CD4-positive, alpha-beta T cell treated with Interferon gamma for 1 hour (primary cell): Measurements from ENCODE around the gene LIN54.
"Not testable (repeated sequence)": the region's sequence is repeated elsewhere in the genome, so short reads cannot be mapped to it uniquely, and the experiment has no call there.

Experiments used
- DNase-seq: peaks from one replicate; pipeline ENCODE4 v3.0.0-alpha.2; 2020

LIN54 gene

DNA sequence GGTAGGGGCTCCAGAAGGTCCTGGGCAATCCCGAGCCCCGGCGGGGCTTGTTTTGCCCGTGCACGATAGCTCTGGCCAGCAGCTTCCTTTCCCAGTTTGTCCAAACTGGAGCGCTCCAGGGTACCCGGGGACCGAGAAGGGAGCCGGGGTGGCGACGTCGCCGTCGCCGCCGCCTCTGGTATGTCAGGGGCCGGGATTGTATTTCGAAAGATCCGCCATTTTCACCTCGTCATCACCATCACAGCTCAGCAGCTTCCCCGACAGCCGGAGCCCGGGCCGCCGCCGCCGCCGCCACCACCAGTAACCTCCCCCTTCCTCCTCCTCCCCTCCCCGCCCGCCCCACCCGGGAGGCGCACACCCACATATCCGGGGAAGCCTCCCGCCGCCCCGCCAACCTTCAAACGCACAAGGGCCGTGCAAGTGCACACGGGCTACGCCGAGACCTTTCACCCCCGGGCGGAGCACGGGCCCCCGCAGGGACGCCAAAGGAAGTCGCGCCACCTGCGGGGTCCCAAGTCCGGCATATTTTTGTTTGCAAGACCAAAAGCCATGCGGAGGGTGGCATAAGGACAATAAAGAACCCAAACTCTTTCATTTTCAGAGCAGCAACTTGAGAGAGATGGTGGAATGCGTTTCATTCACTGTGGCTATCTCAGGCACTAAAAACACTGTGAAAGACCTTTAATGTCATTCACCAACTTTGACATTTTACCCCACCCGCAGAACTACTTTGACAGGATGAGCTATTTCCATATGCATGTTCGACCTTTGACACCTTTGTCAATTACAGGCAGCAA lies at the start of gene LIN54:
TSS of gene LIN54 (minus strand) at position 302 of the 797 bp plus-strand sequence. CDS start 25,979 bp downstream, outside the sequence.
- DNase-seq, result peak; percentile 89

GRCh38 chr4:83054928-83055327 lies 44.3 kb upstream of the LIN54 start:
- DNase-seq, result no peak

- not testable (repeated sequence) for DNase-seq
These were observed 38.2 kb upstream of the LIN54 start for GRCh38 chr4:83048781-83049180.

GRCh38 chr4:83046693-83047473 lies 36.3 kb upstream of the LIN54 start:
- no peak for DNase-seq

DNA sequence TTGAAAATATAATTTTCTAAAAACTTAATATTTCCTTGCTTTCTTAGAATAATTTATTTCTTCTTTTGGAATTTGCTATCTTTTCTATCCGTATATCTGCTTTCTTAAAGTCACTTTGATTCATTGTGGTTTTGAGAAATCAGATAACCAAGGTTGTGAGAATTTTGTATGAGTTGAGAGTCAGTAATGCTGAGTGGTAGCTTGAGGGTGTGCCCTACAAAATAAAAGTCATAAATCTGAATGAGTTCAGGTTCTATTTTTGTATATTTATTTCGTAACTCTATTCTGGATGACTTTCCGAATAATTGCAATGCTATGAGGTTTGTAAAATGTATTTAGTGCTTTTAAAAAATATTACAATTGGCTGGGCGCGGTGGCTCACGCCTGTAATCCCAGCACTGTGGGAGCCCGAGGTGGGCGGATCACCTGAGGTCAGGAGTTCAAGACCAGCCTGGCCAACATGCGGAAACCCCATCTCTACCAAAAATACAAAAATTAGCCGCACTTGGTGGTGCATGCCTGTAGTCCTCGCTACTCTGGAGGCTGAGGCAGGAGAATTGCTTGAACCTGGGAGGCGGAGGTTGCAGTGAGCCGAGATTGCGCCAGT lies 33.3 kb upstream of the LIN54 start:
- no peak for DNase-seq

- not testable (repeated sequence) for DNase-seq
These were observed 32.5 kb upstream of the LIN54 start for GRCh38 chr4:83043157-83043556.

- DNase-seq, result no peak
These were observed 29.6 kb upstream of the LIN54 start for GRCh38 chr4:83040269-83040668.

DNA sequence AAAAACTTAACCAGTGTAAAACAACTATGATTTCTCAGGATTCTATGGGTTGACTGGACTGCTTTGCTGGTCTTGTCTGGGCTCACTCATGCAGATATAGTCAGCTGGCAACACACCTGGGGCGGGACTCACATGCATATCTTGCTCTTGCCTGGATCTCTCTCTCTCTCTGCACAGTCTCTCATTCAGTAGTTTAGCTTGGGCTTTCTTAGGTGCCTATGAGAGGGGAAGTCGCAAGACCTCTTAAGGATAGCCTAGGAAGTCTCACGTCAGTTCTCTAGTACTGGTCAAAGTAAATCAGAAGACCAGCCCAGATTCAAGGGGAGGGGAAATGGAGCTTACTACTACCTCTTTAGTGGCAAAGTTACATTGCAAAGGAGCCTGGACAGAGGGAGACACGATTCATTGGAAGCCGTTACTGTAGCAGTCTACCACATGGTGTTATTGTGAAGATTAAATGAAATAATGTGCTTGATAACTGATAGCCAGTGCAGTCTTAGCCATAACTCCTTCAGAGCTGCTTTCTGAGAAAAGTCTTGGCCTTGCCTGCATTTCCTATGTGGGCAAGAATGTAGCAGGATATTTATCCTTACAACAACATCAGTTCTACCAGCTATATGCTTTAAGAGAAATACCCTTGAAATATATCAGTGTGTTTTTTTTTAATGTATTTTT lies 26.5 kb upstream of the LIN54 start:
- DNase-seq, result no peak

DNA sequence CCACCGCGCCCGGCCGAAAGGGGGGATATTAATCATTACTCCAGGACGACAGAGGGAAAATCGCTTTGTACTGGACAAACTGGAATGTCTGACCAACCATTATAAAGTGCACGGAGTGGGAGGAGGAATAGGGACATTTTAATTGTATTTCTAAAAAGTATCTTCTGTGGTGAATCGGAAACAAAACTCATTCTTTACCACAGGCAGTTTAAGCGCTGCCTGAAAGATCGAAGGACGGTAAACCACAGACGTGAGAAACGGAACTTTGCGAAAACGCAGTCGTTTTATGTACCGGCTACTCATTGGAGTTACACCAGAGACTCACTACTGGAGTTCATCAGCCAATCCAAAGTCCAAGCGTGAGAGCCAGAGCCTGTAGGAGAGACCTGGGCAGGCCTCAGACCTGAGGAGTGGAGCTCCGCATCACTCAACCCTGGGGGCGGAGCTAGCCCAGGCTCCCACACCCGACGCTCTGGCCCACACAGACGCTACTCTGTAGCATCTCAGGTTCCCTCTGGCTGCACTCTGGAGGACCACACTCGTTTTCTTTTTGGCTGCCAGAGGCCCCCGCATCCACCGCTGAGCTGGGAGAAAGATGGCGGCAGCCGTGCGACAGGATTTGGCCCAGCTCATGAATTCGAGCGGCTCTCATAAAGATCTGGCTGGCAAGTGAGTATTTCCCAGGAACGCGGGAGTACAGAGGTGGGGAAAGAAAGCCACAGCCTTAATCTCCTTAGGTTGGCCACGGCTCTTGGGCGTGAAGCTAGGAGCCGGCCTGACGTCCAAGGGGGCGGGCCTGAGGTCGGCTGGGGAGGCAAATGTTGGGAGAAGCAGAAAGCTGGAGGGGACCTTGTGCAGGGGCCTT lies 24.2 kb upstream of the LIN54 start, which contains the start of gene COPS4:
TSS of gene COPS4 (plus strand) at position 554 of the 865 bp plus-strand sequence. CDS start at position 596, 42 bp downstream.
- peak; percentile 99 for DNase-seq

DNA sequence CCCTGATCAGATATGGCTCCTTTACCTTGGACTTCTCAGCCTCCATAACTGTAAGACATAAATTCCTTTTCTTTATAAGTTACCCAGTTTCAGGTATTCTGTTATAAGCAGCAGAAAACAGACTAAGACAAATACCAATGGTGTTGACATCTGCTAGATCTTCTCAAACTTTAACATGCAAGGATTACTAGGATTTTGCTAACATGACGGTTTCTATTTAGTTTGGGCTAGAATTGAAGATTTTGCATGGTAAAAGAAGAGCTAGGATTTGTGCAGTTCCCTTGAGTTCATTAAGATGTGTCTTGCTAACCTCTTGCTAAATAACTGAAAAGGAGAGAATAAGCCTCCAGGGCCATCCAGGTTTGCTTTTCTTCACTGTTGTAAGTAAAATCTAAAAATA lies 19.1 kb upstream of the LIN54 start:
- DNase-seq, result no peak

- no peak for DNase-seq
These were observed 18.4 kb upstream of the LIN54 start for GRCh38 chr4:83028976-83029375.

DNA sequence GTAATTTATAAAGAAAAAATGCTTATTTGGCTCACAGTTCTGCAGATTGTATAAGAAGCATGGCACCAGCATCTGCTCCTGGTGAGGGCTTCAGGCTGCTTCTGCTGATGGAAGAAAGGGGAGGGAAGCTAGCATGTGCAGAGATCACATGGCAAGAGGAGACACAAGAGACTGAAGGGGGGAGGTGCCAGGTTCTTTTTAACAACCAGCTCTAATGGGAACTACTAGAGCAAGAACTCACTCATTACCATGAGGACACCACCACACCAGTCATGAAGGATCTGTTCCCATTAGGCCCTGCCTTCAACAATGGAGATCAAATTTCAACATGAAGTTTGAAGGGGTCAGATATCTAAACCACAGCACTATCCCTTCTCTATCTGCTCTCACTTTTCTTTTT lies 14.9 kb upstream of the LIN54 start:
- no peak for DNase-seq

DNA sequence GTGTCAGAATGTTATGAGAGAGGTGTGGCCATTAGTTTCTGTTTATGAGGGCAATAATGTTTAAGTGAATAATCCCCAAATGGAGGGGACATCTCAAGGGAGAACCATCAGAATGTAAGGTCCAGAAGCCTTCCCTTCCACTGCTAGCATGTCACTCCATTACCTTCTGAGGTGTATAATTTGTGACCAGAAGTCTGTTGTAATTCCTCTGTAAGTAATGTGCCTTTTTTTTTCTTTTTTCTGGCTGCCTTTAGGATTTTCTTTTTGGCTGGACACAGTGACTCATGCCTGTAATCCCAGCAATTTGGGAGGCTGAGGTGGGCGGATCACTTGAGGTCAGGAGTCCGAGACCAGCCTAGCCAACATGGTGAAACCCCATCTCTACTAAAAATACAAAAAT lies 13.6 kb upstream of the LIN54 start:
- no peak for DNase-seq

DNA sequence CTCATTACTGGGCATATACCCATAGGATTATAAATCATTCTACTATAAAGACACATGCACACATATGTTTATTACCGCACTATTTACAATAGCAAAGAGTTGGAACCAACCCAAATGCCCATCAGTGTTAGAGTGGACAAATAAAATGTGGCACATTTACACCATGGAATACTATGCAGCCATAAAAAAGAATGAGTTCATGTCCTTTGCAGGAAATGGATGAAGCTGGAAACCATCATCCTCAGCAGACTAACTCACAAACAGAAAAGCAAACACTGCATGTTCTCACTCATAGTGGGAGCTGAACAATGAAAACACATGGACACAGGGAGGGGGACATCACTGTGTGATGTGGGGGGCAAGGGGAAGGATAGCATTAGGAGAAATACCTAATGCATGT lies 13.0 kb upstream of the LIN54 start:
- not testable (repeated sequence) for DNase-seq

DNA sequence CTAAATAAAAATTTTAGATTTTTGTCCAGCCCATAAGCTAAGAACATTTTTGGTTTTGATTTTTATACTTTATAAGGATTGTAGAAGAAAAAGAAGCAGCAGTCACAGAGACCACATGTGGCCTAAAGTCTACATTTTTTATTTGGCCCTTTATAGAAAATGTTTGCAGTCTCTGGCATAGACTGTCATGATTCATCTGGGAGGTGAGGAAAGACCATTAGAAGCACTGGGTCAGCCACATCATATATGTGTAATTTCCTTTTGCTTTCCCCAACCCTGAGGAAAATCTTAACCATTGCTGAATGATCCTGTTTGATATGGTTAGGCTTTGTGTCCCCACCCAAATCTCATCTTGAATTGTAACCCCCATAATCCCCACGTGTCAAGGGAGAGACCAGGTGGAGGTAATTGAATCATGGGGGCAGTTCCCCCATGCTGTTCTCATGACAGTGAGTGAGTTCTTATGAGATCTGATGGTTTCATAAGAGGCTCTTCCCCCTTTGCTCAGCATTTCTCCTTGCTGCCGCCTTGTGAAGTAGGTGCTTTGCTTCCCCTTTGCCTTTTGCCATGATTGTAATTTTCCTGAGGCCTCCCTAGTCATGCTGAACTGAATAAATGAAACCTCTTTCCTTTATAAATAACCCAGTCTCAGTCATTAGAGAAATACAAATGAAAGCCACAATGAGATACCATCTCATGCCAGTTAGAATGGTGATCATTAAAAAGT lies 12.3 kb upstream of the LIN54 start:
- peak; percentile 11 for DNase-seq

DNA sequence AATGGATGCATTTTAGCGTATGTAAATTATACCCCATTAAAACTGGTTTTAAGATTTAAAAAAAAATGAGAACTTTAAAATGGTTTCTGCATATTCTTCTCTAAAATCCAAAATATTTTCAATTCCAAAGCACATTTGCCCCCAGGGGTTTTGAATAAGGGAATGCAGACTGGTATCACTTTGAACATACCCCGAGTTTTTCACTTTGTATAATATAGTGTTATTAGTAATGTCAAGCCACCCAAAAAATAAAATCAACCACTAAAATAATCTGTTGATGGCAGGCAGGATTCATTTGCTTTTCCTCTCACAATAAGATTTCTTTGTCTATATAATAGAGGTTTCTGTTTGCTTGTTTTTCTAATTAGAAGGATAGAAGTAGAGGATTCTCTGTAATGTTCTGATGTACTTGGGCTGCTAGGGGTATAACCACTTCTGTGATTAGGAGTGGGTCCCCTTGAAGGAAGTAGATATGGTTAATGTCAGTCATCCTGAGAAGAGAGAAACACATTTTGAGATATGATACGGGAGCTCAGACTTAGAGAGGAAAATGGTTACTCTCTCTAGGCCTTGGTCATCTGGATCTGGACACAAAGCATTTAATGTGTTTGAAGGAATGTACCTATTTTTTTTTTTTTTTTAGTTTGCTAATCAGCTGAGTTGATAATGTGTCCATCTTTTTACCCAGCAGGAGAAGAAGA lies 9.3 kb upstream of the LIN54 start:
- no peak for DNase-seq

DNA sequence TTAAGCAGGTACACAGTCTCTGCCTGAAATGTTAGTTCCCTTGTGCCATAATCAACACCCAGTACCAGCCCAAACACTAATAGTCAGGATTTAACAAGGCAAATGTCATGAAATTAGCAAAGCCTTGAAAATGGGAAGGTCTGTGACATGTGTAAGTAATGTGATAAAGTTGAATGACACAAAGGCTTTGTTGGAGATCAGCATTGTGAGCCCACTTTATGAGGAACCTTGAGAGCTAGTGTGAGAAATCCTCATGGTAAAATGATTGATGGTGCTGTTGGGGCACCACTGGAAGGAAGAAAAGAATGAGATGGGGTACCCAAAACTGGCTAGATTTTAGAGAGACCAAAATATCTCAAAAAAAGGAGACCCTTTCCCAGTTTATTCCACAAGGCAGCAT lies 3.3 kb upstream of the LIN54 start:
- no peak for DNase-seq

- DNase-seq, result no peak
These were observed 2.8 kb upstream of the LIN54 start for GRCh38 chr4:83013420-83013867.

DNA sequence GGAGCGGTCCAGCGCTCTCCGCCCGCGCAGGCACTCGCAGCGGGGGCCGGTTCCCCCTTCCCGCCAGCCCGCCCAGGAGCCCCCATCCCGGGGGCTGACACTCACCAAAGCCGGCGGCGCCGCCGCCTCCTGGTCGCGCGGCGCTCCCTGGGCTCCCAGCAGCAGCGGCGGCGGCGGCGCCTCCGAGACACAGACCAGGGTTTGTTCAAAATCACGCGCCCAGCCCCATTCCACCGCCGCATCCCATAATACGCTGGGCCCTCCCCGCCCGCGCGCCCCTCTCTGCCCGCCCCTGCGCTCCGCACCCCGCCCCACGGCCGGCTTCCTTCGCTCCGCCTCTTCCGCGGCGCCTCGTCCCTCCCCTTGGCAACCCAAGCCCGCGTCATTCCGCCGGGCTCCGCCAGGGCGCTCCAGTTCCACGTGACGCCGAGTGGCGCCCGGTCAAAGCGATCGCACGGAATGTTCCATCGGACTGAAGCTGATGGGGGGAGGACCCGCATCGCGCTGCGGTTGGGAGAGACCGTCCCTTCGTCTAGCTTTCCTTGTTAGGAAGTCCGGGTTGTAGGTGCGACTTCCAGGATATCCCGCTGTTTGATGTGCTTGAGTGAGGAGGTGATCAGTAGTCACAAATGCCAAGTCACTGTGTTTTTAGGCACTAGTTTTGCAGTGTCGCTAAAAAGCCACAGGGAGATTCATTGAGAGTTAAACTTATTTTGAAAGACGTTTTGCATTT lies 2.2 kb upstream of the LIN54 start:
- DNase-seq, result peak; percentile 95

GRCh38 chr4:83012200-83012686 lies 1.6 kb upstream of the LIN54 start:
- DNase-seq, result no peak
